ENCODE data around the gene EHBP1L1.
A peak's percentile ranks its signal among the peaks of the same experiment; 100 is the strongest.

EHBP1L1 gene

DNA sequence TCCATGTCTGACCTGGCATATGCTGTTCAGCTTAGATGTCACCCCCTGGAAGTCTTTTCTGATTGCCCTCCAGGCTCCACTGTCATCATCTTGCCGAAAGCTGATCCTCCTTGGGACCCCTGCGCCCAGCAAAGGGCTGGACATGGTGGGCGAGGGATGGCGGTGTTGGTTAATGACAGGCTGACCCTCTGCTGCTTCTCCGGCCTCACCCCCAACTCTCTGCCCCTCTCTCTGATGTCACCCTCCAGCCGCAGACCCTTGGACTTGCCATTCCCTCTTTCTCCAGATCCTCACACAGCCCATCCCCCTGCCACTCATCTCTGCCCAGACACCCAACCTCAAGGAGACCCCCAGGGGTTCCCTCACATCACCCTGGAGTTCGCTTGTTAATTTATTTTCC is 2.3 kb downstream of the EHBP1L1 start:
- no peak for DNase-seq

DNA sequence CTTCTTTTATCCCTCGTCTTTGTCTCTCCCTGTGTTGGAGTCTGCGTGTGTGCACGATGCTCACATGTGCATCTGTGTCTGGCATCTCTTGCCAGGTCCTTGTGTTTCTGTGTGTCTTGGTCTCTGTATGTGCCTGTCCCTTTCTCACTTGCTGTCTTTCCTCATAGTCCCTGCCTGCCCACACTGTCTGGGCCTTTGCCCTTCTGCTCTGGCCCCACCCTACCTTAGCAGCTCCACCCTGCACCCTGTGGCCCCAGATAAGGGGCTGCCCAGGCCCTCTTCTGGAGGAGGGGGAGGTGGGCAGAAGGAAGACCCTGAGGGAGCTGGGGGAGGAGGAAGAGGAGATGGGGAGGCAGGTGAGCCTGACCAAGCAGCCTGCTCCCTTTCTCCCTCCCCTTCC is 2.8 kb downstream of the EHBP1L1 start:
- no peak for DNase-seq

DNA sequence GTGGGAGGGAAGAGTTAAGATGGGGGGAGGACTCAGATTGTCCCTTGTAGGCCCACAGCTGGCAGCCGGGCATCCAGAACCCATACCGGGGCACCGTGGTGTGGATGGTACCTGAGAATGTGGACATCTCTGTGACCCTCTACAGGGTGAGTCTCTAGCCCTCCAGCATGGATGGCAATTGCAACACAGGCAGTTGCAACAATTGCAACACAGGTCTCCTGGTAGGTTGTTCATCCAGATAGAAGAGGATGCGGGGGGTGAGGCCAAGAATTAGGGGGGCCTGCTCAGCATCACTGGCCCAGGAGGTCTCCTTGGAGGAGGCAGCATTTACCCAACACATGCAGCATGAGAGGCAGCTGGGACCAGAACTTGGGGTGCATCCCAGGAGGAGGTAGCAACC is 3.4 kb downstream of the EHBP1L1 start:
- DNase-seq, result no peak

- no peak for DNase-seq
Measured at GRCh38 chr11:65580031-65580692, 4.3 kb downstream of the EHBP1L1 start.

DNA sequence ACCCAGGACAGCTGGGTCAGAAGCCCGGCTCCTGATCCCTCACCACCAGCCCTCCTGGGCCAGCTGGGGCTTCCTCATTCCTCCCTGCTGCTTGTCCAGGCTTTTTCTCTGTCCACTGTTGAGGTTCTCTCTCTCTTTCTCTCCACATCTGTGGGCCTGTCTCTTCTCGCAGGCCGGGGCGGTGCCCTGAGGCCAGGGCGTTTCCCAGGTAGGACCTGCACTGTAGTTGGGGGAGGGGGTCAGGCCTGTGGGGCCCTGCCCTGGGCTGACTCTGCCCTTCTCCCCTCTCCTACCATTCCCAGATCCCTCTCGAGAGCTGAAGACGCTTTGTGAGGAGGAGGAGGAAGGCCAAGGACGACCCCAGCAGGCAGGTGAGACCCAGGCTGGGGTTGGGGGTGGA is 4.9 kb downstream of the EHBP1L1 start:
- DNase-seq, result no peak

DNA sequence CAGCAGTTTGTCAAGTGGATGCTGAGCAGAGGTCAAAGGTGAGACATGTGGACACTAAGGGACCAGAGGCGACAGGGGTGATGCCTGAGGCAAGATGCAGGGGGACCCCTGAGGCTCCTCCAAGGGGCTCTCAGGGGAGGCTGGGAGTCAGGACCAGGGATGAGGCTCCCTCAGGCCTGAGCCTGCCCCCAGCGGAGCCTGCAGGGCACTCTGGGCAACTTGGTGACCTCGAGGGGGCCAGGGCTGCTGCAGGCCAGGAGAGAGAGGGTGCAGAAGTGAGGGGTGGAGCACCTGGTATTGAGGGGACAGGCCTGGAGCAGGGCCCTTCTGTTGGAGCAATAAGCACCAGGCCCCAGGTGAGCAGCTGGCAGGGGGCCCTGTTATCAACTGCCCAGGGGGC is 6.1 kb downstream of the EHBP1L1 start:
- DNase-seq, result no peak

DNA sequence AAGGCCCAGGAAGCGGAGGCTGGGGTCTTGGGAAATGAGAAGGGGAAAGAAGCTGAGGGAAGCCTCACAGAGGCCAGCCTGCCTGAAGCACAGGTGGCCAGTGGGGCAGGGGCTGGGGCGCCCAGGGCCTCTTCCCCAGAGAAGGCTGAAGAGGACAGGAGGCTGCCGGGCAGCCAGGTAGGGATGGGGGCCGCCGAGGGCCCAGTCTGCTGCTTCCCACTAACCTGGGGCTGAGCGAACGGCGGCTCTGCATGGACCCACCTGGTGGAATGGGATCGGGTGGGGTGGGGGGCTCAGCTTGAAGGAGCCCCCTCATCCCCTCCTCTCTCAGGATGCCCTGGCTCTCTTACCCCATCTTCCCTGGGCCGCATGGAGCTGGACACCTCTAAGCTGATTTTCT is 7.7 kb downstream of the EHBP1L1 start:
- no peak for DNase-seq

DNA sequence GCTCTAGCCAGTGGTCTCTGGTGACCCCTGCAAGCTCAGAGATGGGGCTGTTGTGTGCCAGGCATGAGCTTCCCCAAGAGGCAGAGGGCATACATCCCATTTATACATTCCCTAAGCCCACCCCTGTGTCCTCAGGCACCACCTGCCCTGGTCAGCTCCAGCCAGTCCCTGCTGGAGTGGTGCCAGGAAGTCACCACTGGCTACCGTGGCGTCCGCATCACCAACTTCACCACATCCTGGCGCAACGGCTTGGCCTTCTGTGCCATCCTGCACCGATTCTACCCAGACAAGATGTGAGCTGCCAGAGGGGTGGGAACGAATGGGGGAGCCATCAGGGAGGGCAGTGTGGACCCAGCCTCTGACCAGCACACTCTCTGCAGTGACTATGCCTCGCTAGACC is 8.3 kb downstream of the EHBP1L1 start:
- DNase-seq, result no peak

DNA sequence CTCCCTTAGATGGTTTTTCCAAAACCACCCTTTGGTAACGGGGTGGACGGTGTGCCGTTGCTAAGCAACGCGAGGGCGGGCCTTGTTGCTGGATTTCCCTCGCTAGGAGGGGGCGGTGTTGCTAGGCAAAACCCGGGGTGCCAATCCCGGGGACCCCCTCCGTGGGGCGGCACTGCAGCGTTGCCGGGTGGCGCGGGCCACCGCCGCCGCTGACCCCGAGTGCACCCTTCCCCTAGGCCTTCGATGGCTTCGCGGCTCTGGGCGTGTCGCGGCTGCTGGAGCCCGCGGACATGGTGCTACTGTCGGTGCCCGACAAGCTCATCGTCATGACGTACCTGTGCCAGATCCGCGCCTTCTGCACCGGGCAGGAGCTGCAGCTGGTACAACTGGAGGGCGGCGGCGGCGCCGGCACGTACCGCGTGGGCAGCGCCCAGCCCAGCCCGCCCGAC is 8.9 kb downstream of the EHBP1L1 start:
- DNase-seq, result peak; percentile 70

DNA sequence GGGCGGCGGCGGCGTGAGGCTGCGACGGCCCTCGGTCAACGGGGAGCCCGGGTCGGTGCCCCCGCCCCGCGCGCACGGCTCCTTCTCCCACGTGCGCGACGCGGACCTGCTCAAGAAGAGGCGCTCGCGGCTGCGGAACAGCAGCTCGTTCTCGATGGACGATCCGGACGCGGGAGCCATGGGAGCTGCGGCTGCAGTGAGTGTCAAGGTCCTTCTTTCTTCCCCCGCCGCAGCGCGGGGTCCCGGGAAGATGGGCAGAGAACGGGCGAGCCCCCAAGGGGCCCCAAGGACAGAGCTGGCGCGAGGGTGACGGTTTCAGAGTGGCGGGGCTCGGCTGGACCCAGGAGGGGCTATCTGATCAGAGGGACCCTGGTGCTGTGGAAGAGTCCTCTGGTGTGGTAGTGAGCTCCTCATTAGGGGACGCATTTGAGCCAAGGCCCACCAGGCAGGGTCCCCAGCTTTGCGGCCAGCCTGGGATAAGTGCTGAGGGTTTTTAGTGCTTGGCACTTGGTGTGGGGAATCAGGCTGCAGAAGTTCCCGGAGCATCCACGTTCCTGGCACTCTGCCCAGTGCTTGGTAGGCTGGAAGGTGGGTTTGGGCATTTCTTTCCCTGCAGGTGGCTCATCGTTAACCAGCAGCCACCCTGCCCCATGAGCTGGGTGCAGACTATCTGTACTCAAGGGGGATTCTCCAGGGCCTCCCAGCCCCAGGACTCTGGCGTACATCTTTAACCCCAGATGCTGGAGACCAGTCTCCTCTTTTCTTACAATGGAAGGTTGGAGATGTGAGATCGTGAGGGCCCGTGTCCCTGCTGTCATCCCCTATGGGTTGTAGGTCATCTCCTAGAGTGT is 9.8 kb downstream of the EHBP1L1 start:
- peak; percentile 33 for DNase-seq

GRCh38 chr11:65586247-65586630 is 10.4 kb downstream of the EHBP1L1 start:
- no peak for DNase-seq

DNA sequence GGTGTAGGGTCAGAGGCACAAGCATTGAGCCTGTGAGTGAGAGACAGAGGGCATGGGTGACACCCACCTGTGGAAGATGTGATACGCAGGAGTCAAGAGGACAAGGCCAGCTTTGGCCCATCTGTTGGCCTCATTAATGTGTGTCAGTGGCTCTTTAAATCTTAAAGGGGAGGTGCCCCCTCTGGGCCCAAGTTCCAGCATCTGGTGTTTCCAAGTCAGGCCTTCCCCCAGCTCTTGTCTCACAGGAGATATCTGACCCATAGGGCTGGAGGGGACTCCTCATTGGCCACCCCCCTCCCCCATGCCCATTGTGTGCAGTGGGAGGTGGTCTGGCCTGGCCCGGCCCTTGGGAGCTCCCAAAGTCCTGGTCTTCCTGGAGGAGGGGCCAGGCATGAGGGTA is 10.8 kb downstream of the EHBP1L1 start:
- DNase-seq, result peak; percentile 68

DNA sequence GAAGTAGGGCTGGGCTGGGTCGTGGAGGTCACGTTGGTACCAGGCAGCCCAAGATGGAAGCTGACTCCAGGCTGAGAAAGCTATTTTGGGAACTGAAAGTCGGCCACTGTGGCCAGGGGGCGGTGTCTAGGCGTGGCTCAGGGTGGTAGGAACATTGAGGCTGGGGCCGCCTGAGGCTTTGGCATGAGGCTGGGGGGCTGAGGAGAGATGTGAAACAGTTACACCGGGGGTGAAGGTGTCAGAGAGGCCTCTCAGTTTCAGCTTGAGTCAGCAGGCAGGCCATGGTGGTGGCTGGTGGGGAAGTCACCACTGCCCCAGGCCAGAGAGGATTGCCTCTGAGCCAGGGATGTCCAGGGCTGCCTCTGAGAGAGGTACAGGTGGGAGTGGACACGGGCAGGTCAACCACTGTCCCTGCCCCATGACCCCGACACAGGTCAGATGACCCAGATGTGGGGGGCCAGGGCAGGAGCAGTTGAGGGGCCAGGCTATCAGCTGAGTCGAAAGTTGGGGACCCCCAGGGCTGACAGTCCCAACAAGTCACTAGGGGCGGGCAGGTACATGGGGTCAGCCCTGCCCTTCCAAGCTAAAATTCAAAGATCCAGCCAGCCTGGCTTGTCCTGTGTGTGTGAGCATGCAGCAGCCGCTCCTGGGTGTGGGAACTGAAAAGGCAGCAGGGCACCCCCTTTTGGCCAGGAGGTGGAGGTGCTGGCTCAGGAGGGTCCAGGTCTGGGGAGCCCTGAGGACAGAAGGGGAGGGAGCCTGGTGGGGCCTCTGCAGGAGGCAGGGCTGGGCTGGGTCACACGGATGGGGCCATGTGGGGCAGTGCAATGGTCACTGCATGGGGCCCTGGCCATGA is 12.6 kb downstream of the EHBP1L1 start:
- DNase-seq, result peak; percentile 29

- DNase-seq, result no peak
Measured at GRCh38 chr11:65589444-65590239, 13.8 kb downstream of the EHBP1L1 start.

GRCh38 chr11:65590240-65590738 is 14.4 kb downstream of the EHBP1L1 start:
- DNase-seq, result peak; percentile 35

- DNase-seq, result peak; percentile 73
Measured at GRCh38 chr11:65591939-65592857, 16.3 kb downstream of the EHBP1L1 start.

- no peak for DNase-seq
Measured at GRCh38 chr11:65592858-65593517, 17.1 kb downstream of the EHBP1L1 start.

GRCh38 chr11:65593518-65594414 is 17.9 kb downstream of the EHBP1L1 start:
- DNase-seq, result peak; percentile 49

DNA sequence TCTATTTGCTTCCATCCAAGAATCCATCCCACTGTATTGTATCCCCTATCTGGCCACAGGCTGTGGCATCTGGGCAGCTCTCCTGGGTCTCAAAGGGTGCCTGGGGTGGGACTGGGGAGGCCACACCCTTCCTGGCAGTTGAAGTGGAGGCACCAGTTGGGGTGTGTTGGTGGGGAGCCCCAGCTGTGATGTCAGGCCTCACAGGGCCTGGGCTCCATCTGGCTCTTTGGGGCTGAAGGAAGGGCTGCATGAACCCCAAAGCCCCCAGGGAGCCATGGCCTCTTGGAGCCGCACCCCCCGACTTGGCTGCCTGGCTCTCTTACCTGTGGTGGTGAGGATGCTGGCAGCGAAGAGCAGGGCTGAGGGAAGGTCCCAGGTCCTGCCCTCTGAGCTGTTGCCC is 19.3 kb downstream of the EHBP1L1 start:
- no peak for DNase-seq

All from eye (tissue), 1 donor.